BE2C (cell line): ENCODE results near the gene AIM2.

Experiments
- DNase-seq: peaks from one replicate; pipeline ENCODE4 v3.0.0-alpha.2; 2020
- H3K27me3 ChIP-seq: fragments of 250-450 bp; sonication (Bioruptor Pico); 2 replicates; pipeline ENCODE4 v1.5.1; 2020; ENCODE audit warnings: mild to moderate bottlenecking
- H3K36me3 ChIP-seq: fragments of 250-450 bp; sonication (Bioruptor Pico); 2 replicates; pipeline ENCODE4 v1.5.1; 2020; ENCODE audit warnings: mild to moderate bottlenecking
- H3K4me1 ChIP-seq: fragments of 250-450 bp; sonication (Bioruptor Pico); 2 replicates; pipeline ENCODE4 v1.5.1; 2020
- H3K4me3 ChIP-seq: 2 replicates; pipeline ENCODE4 v1.5.1; 2011; ENCODE audit warnings: low read depth, low read length
- H3K9me3 ChIP-seq: fragments of 250-450 bp; sonication (Bioruptor Pico); 2 replicates; pipeline ENCODE4 v1.5.1; 2020
- TF ChIP-seq, protein P1 (sequence below): IDR thresholded peaks from 2 replicates; pipeline ENCODE4 v1.5.1; 2012; ENCODE audit warnings: mild to moderate bottlenecking, low read depth, low read length

The AIM2 gene

DNA sequence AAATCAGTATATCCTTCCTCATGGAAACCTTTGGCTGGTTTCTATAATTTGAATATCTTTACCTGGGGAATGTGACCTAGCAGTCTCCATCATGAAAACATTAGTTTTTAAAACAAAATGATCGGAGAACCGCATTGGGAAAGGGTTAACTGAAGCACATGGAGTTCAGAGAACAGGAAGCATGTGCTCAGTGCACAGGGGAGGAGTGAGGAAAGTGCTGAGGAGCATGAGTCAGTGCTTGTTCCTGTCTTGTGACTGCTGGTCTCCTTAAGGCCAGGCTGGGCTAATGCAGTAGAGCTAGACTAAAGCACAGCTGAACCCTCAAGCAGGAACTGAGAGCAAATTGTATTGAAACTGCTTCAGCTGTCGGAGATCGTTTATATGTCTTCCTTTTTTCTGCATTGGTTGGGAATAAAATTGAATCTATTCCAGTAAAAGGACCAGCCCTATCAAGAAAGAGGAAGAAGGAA lies 61.1 kb downstream of the AIM2 start:
- Histone ChIP-seq H3K36me3 (no peaks in the 10 kb centered on the region), H3K9me3 (no peaks in the 10 kb centered on the region), H3K27me3 (no peaks in the 10 kb centered on the region), H3K4me1 (no peaks in the 10 kb centered on the region), H3K4me3 (no peak overlapping the region)
- DNase-seq = no peak
- TF ChIP-seq, protein P1, sequence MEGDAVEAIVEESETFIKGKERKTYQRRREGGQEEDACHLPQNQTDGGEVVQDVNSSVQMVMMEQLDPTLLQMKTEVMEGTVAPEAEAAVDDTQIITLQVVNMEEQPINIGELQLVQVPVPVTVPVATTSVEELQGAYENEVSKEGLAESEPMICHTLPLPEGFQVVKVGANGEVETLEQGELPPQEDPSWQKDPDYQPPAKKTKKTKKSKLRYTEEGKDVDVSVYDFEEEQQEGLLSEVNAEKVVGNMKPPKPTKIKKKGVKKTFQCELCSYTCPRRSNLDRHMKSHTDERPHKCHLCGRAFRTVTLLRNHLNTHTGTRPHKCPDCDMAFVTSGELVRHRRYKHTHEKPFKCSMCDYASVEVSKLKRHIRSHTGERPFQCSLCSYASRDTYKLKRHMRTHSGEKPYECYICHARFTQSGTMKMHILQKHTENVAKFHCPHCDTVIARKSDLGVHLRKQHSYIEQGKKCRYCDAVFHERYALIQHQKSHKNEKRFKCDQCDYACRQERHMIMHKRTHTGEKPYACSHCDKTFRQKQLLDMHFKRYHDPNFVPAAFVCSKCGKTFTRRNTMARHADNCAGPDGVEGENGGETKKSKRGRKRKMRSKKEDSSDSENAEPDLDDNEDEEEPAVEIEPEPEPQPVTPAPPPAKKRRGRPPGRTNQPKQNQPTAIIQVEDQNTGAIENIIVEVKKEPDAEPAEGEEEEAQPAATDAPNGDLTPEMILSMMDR = no peak

DNA sequence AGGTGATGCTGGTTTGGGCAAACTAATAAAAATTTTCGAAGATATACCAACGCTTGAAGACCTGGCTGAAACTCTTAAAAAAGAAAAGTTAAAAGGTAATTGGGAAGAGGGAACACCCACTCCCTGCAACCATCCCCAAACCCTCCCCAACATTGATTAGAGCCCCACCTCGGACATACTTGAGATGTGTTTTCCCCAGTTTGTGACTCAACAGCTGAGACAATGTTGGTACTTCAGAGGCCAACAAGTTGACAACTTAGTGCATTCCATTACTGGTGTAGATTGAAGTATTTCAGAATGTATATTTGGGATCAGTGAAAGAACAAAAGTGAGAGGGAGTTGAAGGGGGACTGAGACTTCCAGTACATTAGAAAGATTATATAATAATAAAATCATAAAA lies 61.7 kb downstream of the AIM2 start:
- no peaks in the 10 kb centered on the region for H3K36me3 ChIP-seq
- H3K4me1 ChIP-seq = no peaks in the 10 kb centered on the region
- DNase-seq = no peak
- H3K4me3 ChIP-seq = no peak overlapping the region
- no peaks in the 10 kb centered on the region for H3K27me3 ChIP-seq
- H3K9me3 ChIP-seq = no peaks in the 10 kb centered on the region
- TF ChIP-seq, protein P1 = no peak

DNA sequence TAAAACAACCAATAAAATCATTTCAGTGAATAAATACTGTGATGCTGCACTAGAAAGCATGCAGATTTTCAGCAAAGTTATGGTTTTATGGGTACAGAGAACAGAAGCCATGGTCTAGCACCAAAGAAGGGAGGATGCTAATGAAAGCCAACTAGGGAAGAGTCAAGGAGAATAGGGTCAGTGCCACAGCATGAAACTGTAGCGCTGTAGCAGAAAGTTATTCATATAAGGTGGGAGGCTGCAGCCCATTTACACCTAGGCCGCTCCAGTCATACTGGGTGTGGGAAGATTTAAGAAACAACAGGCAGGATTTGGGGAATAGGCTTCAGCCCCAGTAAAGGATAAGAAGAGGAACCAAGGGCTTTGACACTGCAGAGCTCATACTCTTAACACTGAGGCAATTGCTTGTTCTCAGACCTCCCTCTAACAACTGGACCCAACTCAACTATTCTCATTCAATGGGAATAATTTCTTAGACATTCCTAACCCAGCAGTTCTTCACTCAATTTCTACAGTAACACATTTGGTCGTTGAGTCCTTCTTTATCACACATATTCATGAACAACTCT lies 62.5 kb downstream of the AIM2 start:
- Histone ChIP-seq H3K36me3 (no peaks in the 10 kb centered on the region), H3K27me3 (no peaks in the 10 kb centered on the region), H3K9me3 (no peaks in the 10 kb centered on the region), H3K4me3 (no peak overlapping the region), H3K4me1 (no peaks in the 10 kb centered on the region)
- no peak for DNase-seq
- TF ChIP-seq, protein P1 = no peak

DNA sequence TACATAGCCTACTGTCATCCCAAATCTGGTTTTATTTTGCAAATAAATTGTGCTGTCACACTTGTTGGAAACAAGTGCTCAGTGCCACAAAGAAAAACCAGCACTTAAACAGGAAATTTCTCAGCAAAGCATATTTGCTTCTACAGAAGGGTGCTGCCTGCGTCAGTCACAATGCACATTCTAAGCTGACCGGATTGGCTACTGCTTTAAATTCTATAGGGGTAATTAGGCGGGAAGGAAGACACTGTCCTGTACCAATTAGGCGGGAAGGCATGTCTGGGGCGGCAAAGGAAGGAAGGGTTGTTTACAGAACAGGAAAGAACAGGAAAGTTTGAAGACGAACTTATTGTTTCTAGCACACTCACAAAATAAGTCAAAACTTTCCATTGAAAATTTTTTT lies 64.1 kb downstream of the AIM2 start:
- Histone ChIP-seq H3K27me3 (no peaks in the 10 kb centered on the region), H3K4me3 (no peak overlapping the region), H3K4me1 (no peaks in the 10 kb centered on the region), H3K36me3 (no peaks in the 10 kb centered on the region), H3K9me3 (no peaks in the 10 kb centered on the region)
- DNase-seq = no peak
- TF ChIP-seq, protein P1 = no peak
